Glutamatergic neuron (in vitro differentiated cells): ENCODE results near the gene FHIT. TPM values are rescaled to one million over a fixed set of nuclear protein-coding genes. Genes with fewer than 3 reads are reported as not detected.

ENCODE experiments used
- DNase-seq: peaks from one replicate; pipeline ENCODE4 v3.0.0; 2022
- H3K27ac Mint-ChIP-seq: one replicate; pipeline ENCODE4 v1.8.0; 2020; ENCODE audit warnings: mild to moderate bottlenecking, mixed read lengths, inconsistent platforms; ENCODE audit not compliant: unreplicated experiment
- H3K27me3 Mint-ChIP-seq: one replicate; pipeline ENCODE4 v1.8.0; 2020; ENCODE audit warnings: mild to moderate bottlenecking, moderate library complexity, mixed read lengths, inconsistent platforms; ENCODE audit not compliant: unreplicated experiment
- H3K36me3 Mint-ChIP-seq: one replicate; pipeline ENCODE4 v1.8.0; 2020; ENCODE audit warnings: mild to moderate bottlenecking, mixed read lengths, inconsistent platforms; ENCODE audit not compliant: unreplicated experiment
- H3K4me1 Mint-ChIP-seq: one replicate; pipeline ENCODE4 v1.8.0; 2020; ENCODE audit warnings: mild to moderate bottlenecking, low read depth, mixed read lengths, inconsistent platforms; ENCODE audit not compliant: unreplicated experiment
- H3K4me3 Mint-ChIP-seq: one replicate; pipeline ENCODE4 v1.8.0; 2020; ENCODE audit warnings: mild to moderate bottlenecking, mixed read lengths, inconsistent platforms; ENCODE audit not compliant: unreplicated experiment
- H3K9me3 Mint-ChIP-seq: one replicate; pipeline ENCODE4 v1.8.0; 2020; ENCODE audit warnings: mild to moderate bottlenecking, moderate library complexity, mixed read lengths, inconsistent platforms; ENCODE audit not compliant: unreplicated experiment
- total RNA-seq: library from RNA; stranded (reverse); fragmentation: NEBNext Ultra II Directional; extraction: Animal tissue kit (Norgen Biotek cat#: 25700); gene quantifications from one replicate; pipeline ENCODE4 v1.2.1, GENCODE V29; 2021; ENCODE audit not compliant: unreplicated experiment
- TF ChIP-seq, protein P1 (sequence below): fragments of 200-600 bp; sonication (generic); IDR thresholded peaks from one replicate; pipeline ENCODE4 v1.5.0; 2021; ENCODE audit not compliant: partially characterized antibody, unreplicated experiment

Gene FHIT
- total RNA-seq, 1 donor from 2014 or later, result 15.2 TPM

DNA sequence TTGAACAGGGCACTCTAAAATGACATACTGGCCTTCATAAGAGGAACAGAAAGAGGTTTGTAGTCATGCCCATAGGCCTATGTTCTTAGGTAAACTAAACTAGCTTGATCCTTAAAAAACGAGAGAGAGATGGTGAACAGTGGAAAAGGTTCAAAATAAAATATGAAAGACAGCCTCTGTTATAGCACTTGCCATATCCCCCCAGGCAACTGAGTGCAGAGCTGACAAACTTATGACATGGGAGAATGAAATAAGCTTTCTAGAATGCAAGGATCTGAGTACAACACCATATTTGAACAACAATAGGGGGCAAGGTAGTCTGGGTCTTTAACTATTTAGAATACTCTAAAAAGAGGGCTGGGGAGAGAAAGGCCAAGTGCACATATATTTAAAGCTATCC lies 1500.9 kb downstream of the FHIT start:
- TF ChIP-seq, protein P1, sequence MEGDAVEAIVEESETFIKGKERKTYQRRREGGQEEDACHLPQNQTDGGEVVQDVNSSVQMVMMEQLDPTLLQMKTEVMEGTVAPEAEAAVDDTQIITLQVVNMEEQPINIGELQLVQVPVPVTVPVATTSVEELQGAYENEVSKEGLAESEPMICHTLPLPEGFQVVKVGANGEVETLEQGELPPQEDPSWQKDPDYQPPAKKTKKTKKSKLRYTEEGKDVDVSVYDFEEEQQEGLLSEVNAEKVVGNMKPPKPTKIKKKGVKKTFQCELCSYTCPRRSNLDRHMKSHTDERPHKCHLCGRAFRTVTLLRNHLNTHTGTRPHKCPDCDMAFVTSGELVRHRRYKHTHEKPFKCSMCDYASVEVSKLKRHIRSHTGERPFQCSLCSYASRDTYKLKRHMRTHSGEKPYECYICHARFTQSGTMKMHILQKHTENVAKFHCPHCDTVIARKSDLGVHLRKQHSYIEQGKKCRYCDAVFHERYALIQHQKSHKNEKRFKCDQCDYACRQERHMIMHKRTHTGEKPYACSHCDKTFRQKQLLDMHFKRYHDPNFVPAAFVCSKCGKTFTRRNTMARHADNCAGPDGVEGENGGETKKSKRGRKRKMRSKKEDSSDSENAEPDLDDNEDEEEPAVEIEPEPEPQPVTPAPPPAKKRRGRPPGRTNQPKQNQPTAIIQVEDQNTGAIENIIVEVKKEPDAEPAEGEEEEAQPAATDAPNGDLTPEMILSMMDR, result no peak
- Mint-ChIP-seq H3K4me1 (peaks cover 8% of the 10 kb centered on the region), H3K36me3 (peaks cover 5% of the 10 kb centered on the region), H3K9me3 (peaks cover 2% of the 10 kb centered on the region), H3K27ac (no peak overlapping the region), H3K4me3 (no peak overlapping the region), H3K27me3 (no peaks in the 10 kb centered on the region)
- no peak for DNase-seq

DNA sequence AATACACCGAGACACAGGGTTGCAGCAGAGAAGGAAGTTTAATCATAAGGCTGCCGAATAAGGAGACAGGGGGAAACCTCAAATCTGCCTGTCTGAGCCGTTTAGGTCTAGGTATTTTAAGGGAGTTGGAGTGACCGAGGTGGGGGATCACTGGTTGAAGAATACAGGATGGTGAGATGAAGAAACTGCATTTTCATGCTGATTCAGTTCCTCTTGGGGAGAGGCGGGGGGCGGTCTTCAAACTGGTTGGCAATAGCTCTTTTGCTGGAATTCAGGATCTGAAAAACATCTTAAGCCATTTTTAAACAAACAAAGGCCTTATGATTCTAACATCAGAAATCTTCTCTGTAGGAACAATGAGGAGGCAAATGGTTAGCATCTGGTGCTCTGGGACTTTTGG lies 1502.0 kb downstream of the FHIT start:
- no peak overlapping the region for H3K27ac Mint-ChIP-seq
- peaks cover 5% of the 10 kb centered on the region for H3K36me3 Mint-ChIP-seq
- H3K4me1 Mint-ChIP-seq, result peaks cover 3% of the 10 kb centered on the region
- H3K4me3 Mint-ChIP-seq, result no peak overlapping the region
- H3K27me3 Mint-ChIP-seq, result no peaks in the 10 kb centered on the region
- TF ChIP-seq, protein P1, result no peak
- peaks cover 2% of the 10 kb centered on the region for H3K9me3 Mint-ChIP-seq
- no peak for DNase-seq

DNA sequence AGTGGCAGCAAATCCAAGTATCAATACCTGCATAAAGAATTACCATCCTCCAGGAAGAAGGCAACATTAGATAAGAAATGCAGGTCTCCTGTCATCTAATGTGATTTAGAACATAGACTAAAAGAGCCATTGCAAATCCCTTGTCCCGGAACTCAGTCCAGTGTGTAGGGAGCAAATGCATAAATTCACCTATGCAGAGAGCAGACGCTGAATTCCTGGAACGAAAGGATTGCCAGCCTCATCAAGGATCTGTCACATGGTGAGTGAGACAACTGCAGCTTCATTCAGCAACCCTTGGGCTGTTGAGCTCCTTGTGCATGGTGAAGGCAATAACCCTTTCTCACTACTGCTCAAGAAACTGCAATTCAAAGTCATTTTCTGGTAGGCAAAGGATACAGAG lies 1504.7 kb downstream of the FHIT start:
- Mint-ChIP-seq H3K27me3 (no peaks in the 10 kb centered on the region), H3K4me1 (no peaks in the 10 kb centered on the region), H3K27ac (no peak overlapping the region), H3K36me3 (peaks cover 5% of the 10 kb centered on the region), H3K9me3 (peaks cover 2% of the 10 kb centered on the region), H3K4me3 (no peak overlapping the region)
- TF ChIP-seq, protein P1, result no peak
- no peak for DNase-seq

DNA sequence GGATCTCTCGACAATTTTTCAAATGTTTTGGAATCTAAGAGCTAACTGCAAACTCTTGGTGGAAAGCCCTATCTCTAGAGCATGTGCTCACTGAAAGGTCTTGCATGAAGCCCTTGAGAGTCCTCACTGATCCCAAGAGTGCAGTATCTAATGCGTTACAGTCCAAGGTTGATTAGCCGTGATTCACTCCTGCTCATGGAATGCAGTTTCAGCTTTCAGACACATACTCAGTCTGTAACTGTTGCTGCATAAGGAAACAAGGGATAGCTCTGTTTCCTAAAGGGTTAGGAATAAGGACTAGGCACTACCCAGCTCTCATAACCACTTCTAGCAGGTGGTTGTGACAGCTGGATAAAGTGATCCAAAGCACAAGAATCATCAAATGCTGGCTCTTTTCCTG lies 1514.0 kb downstream of the FHIT start:
- TF ChIP-seq, protein P1, result no peak
- no peak overlapping the region for H3K27ac Mint-ChIP-seq
- H3K9me3 Mint-ChIP-seq, result no peaks in the 10 kb centered on the region
- H3K4me1 Mint-ChIP-seq, result peaks cover 2% of the 10 kb centered on the region
- DNase-seq, result no peak
- no peak overlapping the region for H3K4me3 Mint-ChIP-seq
- no peaks in the 10 kb centered on the region for H3K27me3 Mint-ChIP-seq
- H3K36me3 Mint-ChIP-seq, result no peaks in the 10 kb centered on the region

DNA sequence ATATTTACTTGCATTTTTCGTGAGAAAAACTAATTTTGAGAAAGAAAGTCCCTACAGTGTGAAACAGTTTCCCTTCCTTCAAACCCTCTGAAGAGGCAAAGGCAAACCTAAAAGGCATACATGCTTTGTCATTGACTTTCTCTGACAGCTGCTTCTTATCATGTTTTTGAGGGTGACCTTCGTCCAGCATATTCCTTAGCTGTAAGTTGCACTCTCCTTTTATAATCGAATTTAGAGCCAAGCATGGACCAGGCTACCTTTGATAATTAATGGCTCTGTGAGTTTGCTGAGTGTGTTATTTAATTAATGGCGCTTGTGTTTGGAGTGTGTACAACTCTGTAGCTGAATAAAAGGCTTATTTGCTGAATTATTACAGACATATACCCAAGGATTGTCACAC lies 1517.2 kb downstream of the FHIT start:
- peaks cover 2% of the 10 kb centered on the region for H3K4me1 Mint-ChIP-seq
- H3K4me3 Mint-ChIP-seq, result no peak overlapping the region
- H3K9me3 Mint-ChIP-seq, result no peaks in the 10 kb centered on the region
- TF ChIP-seq, protein P1, result no peak
- H3K27ac Mint-ChIP-seq, result no peak overlapping the region
- H3K27me3 Mint-ChIP-seq, result peaks cover 2% of the 10 kb centered on the region
- DNase-seq, result no peak
- no peaks in the 10 kb centered on the region for H3K36me3 Mint-ChIP-seq
